Ascending aorta (tissue), 2 donors: ENCODE measurements around the gene ST3GAL5. TPM values are rescaled to one million over a fixed set of nuclear protein-coding genes. Genes with fewer than 3 reads are reported as not detected.
"Not testable (repeated sequence)": the region's sequence is repeated elsewhere in the genome, so short reads cannot be mapped to it uniquely, and the experiment has no call there.

ENCODE experiments used
- DNase-seq, 2 donors: peaks; one replicate each; pipeline ENCODE4 v3.0.0-alpha.2; 2019; ENCODE audit warnings: low spot score in 2 of 2
- H3K27ac ChIP-seq, 2 donors: fragments of 200-600 bp; sonication (generic); one replicate each; pipeline ENCODE4 v1.5.1; 2016 to 2017; ENCODE audit warnings: mild to moderate bottlenecking in 1 of 2
- H3K27me3 ChIP-seq: fragments of 200-600 bp; sonication (generic); one replicate; pipeline ENCODE4 v1.5.1; 2017
- H3K36me3 ChIP-seq, 2 donors: fragments of 200-600 bp; sonication (generic); one replicate each; pipeline ENCODE4 v1.5.1; 2016
- H3K4me1 ChIP-seq, 2 donors: fragments of 200-600 bp; sonication (generic); one replicate each; pipeline ENCODE4 v1.5.1; 2016 to 2017; ENCODE audit warnings: mild to moderate bottlenecking in 1 of 2
- H3K4me3 ChIP-seq, 2 donors: fragments of 200-600 bp; sonication (generic); one replicate each; pipeline ENCODE4 v1.5.1; 2016 to 2017; ENCODE audit warnings: mild to moderate bottlenecking in 1 of 2
- H3K9me3 ChIP-seq, 2 donors: fragments of 200-600 bp; sonication (generic); one replicate each; pipeline ENCODE4 v1.5.1; 2016
- intact Hi-C: fragments of 100-400 bp; cut with DNase I; formaldehyde crosslinking; loops from one replicate; pipeline ENCODE4 v1.15.1; 2023
- total RNA-seq: library from RNA; depleted of rRNA; stranded (reverse); fragments of >200 nt; gene quantifications from one replicate; pipeline ENCODE4 v1.1.0, GENCODE V29; 2016
- TF ChIP-seq, protein P1 (sequence below), 3 experiments: fragments of 200-600 bp in 2 of 3; fragments of 450-650 bp in 1 of 3; sonication (generic) in 2 of 3; IDR thresholded peaks; one replicate each; pipeline ENCODE4 v1.5.1; 2016 to 2019; ENCODE audit warnings: antibody characterized with exemption in 3 of 3, mild to moderate bottlenecking in 1 of 3, moderate library complexity in 1 of 3

ST3GAL5 gene
- total RNA-seq, 1 donor from 2014 or later, result 21.0 TPM

DNA sequence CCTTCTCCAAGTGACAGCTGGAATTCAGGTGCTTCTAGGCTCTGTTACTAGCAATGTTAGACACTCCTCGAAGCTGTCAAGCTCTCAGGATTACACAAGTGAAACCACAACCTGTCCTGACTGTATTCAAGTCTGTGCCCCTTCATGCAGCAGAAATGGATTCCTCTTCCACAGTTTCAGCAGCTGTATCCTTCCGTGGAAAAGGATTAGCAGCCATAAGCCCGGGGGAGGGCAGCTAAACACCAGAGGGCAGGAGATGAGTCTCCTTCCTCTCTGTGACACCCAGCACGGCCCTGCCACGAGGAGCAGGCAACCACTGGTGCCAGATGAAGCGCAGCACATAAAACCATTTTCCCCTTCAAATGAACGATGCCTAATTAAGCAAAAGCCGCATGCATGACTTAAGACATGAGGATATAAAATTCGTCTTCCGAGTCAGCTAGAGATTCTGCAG, 1.2 kb downstream of the ST3GAL5 start:
- H3K4me3 ChIP-seq, result peak overlapping the region; percentile 85 to 95
- H3K27me3 ChIP-seq, result no peaks in the 10 kb centered on the region
- H3K27ac ChIP-seq, result peak overlapping the region; percentile 85 to 88
- no peaks in the 10 kb centered on the region for H3K36me3 ChIP-seq
- peak in 1 of 2 donors; percentile 77 for DNase-seq
- intact Hi-C loops, result loop anchor here (2.0 to 5.0 kb wide), 8 partner anchors 61 to 191 kb away; no protein-coding TSS in a partner anchor
- no peaks in the 10 kb centered on the region for H3K9me3 ChIP-seq
- peaks cover 4 to 36% of the 10 kb centered on the region in 2 donors for H3K4me1 ChIP-seq
- TF ChIP-seq, protein P1, sequence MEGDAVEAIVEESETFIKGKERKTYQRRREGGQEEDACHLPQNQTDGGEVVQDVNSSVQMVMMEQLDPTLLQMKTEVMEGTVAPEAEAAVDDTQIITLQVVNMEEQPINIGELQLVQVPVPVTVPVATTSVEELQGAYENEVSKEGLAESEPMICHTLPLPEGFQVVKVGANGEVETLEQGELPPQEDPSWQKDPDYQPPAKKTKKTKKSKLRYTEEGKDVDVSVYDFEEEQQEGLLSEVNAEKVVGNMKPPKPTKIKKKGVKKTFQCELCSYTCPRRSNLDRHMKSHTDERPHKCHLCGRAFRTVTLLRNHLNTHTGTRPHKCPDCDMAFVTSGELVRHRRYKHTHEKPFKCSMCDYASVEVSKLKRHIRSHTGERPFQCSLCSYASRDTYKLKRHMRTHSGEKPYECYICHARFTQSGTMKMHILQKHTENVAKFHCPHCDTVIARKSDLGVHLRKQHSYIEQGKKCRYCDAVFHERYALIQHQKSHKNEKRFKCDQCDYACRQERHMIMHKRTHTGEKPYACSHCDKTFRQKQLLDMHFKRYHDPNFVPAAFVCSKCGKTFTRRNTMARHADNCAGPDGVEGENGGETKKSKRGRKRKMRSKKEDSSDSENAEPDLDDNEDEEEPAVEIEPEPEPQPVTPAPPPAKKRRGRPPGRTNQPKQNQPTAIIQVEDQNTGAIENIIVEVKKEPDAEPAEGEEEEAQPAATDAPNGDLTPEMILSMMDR (IDR thresholded peaks at IDR 0.05), result peak; percentile 12 to 30 (median 21)

DNA sequence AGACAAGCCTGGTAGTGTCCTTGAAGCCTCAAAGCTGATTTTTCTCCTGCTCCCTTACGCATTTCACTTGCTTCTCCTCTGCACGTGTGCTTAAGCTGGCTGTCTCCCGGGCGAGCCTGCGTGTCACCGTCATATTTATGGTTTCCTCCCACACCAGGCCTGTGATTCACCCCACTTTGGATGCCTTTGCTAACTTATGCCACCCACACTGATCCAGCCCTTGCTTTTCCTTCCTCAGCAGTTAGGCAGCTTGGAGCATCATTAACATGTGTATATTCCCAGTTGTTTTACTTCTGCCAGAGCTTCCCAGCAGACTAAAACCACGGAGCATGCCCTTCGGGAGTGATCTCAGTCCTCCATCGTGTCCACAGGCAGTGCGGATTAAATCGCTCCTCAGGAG, 2.2 kb downstream of the ST3GAL5 start:
- TF ChIP-seq, protein P1 (IDR thresholded peaks at IDR 0.05), result no peak
- H3K36me3 ChIP-seq, result no peaks in the 10 kb centered on the region
- intact Hi-C loops, result loop anchor here (2.0 to 5.0 kb wide), 4 partner anchors 136 to 192 kb away; no protein-coding TSS in a partner anchor
- no peaks in the 10 kb centered on the region for H3K27me3 ChIP-seq
- H3K4me1 ChIP-seq, result peaks cover 4 to 36% of the 10 kb centered on the region in 2 donors
- peak overlapping the region; percentile 85 to 95 for H3K4me3 ChIP-seq
- peak overlapping the region; percentile 85 to 88 for H3K27ac ChIP-seq
- DNase-seq, result peak in 1 of 2 donors; percentile 90
- H3K9me3 ChIP-seq, result no peaks in the 10 kb centered on the region

DNA sequence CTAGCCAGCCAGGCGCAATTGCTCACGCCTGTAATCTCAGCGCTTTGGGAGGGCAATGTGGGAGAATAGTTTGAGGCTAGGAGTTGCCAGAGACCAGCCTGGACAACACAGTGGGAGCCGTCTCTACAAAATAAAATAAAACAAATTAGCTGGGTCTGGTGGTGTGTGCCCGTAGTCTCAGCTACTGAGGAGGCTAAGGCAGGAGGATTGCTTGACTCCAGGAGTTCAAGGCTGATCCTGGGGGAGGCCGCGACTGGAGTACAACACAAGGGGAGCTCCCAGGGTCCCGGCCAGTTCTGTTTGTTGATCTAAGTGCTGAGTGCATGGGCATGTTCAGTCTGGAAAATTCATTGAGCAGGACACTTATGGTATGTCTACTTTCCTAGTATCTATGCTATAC, 2.6 kb downstream of the ST3GAL5 start:
- Histone ChIP-seq H3K4me3 (peak overlapping the region in 1 of 2 donors; percentile 95), H3K36me3 (no peaks in the 10 kb centered on the region), H3K9me3 (no peaks in the 10 kb centered on the region), H3K27me3 (no peaks in the 10 kb centered on the region), H3K4me1 (peaks cover 4 to 36% of the 10 kb centered on the region in 2 donors), H3K27ac (peak overlapping the region; percentile 61 to 88)
- intact Hi-C loops, result loop anchor here (2.0 to 5.0 kb wide), 4 partner anchors 136 to 193 kb away; no protein-coding TSS in a partner anchor
- TF ChIP-seq, protein P1 (IDR thresholded peaks at IDR 0.05), result no peak
- DNase-seq, result no peak

DNA sequence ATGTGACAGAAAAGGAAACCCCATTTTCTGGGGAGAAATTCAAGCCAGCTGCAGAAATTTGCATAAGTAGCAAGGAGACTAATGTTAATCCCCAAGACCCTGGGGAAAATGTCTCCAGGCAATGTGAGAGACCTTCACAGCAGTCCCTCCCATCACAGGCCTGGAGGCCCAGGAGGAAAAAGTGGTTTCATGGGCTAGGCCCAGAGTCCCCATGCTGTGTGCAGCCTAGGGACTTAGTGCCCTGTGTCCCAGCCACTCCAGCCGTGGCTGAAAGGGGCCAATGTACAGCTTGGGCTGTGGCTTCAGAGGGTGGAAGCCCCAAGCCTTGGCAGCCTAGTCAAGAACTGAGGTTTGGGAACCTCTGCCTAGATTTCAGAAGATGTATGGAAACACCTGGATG, 7.0 kb downstream of the ST3GAL5 start:
- peaks cover 0 to 26% of the 10 kb centered on the region in 2 donors for H3K4me1 ChIP-seq
- intact Hi-C loops, DNase-seq, H3K27ac ChIP-seq, H3K4me3 ChIP-seq, H3K9me3 ChIP-seq, H3K36me3 ChIP-seq, H3K27me3 ChIP-seq: not testable (repeated sequence)

DNA sequence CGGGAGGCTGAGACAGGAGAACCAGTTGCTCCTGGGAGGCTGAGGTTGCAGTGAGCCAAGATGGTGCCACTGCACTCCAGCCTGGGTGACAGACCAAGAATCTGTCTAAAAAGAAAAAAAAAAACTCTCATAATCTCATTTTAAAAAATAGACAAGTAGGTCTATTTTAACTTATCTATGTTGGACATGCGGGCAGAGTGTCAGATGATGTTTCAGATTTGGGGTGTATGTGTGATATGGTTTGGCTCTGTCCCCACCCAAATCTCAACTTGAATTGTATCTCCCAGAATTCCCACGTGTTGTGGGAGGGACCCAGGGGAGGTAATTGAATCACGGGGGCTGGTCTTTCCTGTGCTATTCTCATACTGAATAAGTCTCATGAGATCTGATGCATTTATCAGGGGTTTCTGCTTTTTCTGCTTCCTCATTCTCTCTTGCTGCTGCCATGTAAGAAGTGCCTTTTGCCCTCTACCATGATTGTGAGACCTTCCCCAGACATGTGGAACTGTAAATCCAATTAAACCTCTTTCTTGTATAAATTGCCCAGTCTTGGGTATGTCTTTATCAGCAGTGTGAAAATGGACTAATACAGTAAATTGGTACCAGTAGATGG, 8.0 kb downstream of the ST3GAL5 start:
- H3K4me3 ChIP-seq, H3K27me3 ChIP-seq, H3K36me3 ChIP-seq, DNase-seq, intact Hi-C loops, H3K9me3 ChIP-seq, H3K27ac ChIP-seq: not testable (repeated sequence)
- H3K4me1 ChIP-seq, result peaks cover 0 to 17% of the 10 kb centered on the region in 2 donors

DNA sequence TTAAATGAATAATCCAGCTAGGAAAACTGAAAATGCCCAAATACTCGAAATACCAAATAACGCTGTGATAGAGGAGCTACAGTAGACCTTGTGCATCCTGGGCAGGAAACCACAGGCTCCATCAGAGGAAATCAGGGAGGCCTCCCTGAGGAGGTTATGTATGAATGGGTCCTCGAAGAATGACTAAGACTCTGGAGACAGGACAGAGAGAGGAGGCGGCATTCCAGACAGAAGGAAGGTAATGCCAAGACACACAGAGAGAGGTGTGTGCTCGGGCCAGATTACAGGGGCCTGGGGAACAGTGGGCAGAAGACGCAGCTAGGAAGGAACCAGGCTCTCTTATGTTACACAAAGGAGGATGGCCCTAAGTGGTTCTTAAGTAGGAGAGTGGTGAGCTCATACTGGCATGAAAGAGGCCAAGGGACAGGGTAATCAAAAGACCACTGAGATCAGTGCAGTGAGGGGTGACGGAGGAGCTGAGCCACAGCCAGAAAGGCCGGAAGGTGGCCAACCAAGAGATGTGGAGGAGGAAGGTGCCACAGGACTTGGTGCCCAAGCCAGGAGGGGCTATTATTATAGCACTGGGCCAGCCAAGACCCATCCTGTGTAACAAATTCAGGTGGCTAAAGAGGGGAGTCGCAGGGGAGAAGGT, 9.9 kb downstream of the ST3GAL5 start:
- H3K27me3 ChIP-seq, result no peaks in the 10 kb centered on the region
- no peak overlapping the region for H3K4me3 ChIP-seq
- DNase-seq, result no peak
- H3K27ac ChIP-seq, result peak overlapping the region; percentile 31 to 62
- peaks cover 0 to 13% of the 10 kb centered on the region in 2 donors for H3K4me1 ChIP-seq
- H3K9me3 ChIP-seq, result no peaks in the 10 kb centered on the region
- TF ChIP-seq, protein P1 (IDR thresholded peaks at IDR 0.05), result no peak
- intact Hi-C loops, result no loop called here
- no peaks in the 10 kb centered on the region for H3K36me3 ChIP-seq
